HG03045 (cell line): Measurements from ENCODE around the gene DENND4A.

ENCODE experiments used
- ATAC-seq: cut with Tn5 transposase; IDR thresholded peaks from one replicate; pipeline ENCODE4 v1.9.1; 2021; ENCODE audit warnings: mild to moderate bottlenecking, moderate library complexity; ENCODE audit not compliant: unreplicated experiment

The DENND4A gene

DNA sequence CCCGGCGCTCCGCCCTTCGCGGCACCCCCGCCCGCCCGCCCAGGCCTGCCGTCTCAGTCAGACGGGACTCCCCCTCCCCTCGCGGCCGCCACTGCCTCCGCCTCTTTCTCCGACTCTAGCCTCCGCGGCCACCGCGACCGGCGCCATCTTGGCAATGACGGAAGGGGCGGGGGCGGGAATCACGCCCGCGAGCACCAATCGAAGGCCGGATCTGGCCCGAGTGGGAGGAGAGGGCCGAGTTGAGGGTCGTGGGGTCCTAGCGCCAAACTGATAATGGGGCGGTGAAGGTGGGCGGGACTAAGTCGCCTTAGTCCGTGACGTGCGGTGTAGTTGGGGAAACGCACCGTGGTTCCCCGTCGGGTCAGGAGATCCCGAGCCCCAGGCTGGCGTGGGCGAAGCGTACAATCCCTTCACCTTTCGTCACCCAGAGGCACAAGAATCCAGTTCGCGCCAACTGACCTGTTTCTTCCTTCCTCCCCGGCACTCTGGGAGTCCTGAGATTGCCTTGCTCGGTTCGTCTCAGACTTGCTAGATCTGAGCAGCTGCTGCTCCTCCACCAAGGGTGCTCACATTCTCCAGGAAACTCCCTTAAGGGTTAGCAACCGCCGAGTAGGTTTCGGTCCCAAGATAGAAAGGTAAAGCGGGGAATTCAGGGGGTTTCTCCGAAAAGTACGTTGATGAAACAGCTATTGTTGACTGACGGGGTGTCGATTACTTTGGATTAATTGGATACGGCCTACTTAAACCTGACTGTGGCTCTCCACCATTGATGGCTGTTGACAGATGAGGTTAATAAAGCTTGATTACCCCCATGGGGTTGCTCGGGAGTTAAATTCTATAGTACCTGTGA lies at the start of gene DENND4A:
Gene DENND4A, minus strand, starts transcription at position 156 of the 850 bp plus-strand sequence. CDS start 35,843 bp downstream, outside the sequence.
- peak; percentile 80 for ATAC-seq

GRCh38 chr15:65841121-65841930 lies 49.2 kb upstream of the DENND4A start:
- ATAC-seq, result no peak

DNA sequence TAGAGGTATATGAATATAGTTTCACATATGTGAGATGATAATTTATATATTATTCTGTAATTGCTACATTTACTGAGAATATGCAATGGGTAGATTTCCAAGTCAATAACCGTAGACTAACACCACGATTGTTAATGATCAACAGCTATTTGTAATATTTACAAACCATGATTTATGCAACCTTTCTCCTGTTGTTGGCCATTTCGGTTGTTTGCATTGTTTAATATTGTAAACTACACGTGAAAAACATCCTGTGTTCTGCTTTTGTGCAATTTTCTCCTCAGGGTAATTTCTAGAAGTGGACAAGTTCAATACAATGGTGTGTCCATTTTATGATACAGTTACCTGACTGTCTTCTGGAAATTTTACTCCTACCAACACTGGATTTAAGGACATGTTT lies 47.9 kb upstream of the DENND4A start:
- ATAC-seq, result no peak

DNA sequence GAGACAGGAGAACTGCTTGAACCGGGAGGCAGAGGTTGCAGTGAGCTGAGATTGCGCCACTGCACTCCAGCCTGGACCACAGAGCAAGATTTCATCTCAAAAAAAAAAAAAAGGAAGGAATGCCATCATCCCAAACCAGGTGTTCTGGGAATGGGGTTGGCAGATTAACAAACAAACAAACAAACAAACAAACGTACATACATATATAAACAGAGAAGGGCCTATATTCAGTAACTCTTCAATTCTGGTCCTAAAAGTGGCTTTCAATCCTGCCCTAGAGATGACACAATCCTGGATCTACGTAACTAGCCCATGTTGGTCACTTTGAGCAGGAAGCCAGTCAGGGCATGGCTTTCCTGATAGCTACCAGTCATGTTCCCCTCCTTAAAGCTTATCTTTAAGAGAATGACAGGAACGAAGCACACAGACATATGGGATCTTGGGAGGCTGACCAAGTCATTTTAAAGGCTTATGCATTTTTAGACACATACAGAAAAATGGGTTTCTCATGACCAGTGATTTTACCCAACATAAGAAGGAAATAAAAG lies 47.3 kb upstream of the DENND4A start:
- no peak for ATAC-seq

GRCh38 chr15:65837301-65838294 lies 45.5 kb upstream of the DENND4A start:
- no peak for ATAC-seq

DNA sequence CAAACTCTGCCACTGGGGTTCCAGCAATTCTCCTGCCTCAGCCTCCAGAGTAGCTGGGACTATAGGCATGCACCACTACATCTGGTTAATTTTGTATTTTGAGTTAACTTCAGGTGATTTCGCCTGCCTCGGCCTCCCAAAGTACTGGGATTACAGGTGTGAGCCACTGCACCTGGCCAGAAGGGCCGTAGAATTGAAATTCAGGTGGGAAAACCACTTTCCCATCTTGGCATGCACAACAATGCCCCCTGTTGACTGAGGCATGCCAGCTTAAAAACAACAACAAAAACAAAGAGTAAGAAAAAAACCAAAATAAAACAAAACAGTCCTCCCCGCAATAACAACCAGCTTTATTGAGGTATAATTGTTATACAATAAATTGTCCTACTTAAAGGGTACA lies 44.6 kb upstream of the DENND4A start:
- no peak for ATAC-seq

DNA sequence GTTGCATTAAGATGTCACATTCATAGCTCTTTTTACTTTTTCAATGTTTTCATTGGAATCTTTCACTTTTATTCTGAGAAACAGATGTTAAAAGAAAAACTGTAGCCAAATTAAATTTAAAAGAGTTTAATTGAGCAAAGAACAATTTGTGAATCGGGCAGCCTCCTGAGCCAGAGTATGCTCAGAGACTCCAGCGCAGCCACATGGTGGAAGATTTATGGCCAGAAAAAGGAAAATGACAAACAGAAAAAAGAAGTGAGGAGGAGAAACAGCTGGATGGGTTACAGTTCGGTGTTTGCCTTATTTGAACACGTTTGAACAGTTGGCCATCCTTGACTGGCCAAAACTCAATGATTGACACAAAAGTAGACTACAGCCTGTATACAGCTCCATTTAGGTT lies 43.4 kb upstream of the DENND4A start:
- no peak for ATAC-seq

DNA sequence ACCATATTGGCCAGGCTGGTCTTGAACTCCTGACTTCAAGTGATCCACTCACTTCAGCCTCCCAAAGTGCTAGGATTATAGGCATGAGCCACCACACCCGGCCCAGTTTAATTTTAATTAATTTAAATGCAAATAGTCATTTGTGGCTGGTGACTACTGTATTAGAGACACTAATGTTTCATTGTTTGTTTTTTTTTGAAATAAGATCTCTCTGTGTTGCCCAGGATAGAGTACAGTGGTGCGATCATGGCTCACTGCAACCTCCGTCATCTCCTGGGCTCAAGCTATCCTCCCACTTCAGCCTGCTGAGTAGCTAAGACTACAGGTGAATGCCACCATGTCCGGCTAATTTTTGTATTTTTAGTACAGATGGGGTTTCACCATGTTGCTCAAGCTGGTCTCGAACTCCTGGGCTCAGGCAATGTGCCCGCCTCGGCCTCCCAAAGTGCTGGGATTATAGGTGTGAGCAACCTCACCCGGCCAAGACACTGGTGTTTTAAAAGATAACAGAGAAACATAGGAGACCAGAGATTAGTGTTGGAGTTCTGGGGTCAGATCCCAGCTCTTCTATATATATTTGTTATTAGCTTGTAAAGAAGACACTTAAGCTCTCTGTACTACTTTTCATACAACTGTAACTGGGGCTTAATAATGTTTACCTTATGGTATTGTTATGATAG lies 42.6 kb upstream of the DENND4A start:
- ATAC-seq, result no peak

GRCh38 chr15:65833501-65834205 lies 41.6 kb upstream of the DENND4A start:
- ATAC-seq, result no peak

- no peak for ATAC-seq
These were observed 40.7 kb upstream of the DENND4A start for GRCh38 chr15:65832549-65833364.

GRCh38 chr15:65829130-65829764 lies 37.2 kb upstream of the DENND4A start:
- no peak for ATAC-seq

- no peak for ATAC-seq
These were observed 36.5 kb upstream of the DENND4A start for GRCh38 chr15:65828585-65828984.

DNA sequence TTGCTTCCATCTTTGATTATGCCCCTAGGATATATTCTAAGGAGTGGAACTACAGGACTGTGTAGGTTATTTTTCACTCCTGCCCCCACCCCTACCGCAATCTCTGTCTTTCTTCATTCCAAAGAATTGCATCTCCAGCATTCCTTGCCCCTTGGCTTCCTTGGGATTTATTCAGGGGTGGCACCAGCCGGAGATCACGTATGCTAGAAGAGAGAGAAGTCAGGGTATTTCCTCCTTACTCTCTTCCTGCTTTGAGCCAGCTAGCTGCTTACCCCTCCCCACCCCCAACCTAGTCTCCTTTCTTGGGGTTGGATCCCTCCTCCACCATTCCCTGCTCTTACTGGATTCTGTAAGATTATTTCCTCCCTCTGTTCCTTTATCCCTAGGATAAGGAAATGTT lies 35.0 kb upstream of the DENND4A start:
- ATAC-seq, result no peak

- no peak for ATAC-seq
These were observed 33.0 kb upstream of the DENND4A start for GRCh38 chr15:65824941-65825544.

DNA sequence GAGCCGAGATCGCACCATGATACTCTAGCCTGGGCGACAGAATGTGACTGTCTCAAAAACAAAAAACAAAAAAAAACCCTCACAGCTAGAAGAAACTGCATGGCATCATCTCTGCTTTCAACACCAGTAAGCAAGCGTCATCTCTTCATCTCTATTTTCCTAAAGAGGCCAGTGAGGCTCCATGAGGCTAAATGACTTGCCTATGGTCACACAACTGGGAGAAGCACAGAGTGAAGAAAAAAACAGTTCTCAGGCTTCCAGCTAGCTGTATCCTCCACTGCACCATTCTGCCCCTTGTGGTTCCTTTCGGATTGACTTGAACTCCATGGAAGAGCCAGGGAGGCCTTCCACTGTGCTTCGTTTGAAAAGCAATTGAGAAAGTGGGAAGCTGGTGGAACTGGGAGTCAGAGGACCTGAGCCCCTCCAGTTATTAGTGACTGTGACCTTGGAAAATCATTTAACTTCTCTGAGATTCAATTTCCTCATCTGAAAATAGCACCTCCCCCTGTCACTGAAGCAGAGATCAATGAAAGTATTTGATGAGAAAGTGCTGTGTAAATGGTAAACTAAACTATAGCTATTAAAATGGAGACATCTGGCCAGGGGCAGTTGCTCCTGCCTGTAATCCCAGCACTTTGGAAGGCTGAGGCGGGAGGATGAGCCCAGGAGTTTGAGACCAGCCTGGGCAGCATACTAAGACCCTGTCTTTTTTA lies 32.1 kb upstream of the DENND4A start:
- no peak for ATAC-seq

DNA sequence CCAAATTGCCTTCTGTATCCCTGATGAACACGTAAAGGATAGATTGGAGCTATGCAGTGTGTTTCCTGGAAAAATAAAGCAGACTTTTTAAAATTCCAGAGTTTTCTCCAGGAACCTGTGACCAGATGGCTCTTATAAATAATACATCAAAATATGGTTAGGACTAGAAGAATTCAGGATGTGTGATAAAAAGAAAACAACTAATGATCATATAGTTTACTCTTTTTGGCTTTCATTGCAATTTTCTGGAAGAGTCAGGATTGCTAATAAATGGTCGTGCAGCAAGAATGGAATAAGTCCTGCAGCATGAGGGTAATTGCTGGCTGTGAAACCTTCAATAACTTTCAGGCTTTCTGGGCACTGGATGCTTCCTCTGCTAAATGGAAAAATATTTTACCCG lies 30.2 kb upstream of the DENND4A start:
- no peak for ATAC-seq

- no peak for ATAC-seq
These were observed 29.0 kb upstream of the DENND4A start for GRCh38 chr15:65821070-65821469.
